ENCODE results near the gene IFTAP. TPM values are rescaled to one million over a fixed set of nuclear protein-coding genes. Genes with fewer than 3 reads are reported as not detected.
A peak's percentile ranks its signal among the peaks of the same experiment; 100 is the strongest.

Gene IFTAP
- total and polyA plus RNA-seq, 2 of the 13 experiments (the other 11 are each of a cell fraction or from before 2014, with no cell fraction given) = 11.3 to 29.4 TPM

DNA sequence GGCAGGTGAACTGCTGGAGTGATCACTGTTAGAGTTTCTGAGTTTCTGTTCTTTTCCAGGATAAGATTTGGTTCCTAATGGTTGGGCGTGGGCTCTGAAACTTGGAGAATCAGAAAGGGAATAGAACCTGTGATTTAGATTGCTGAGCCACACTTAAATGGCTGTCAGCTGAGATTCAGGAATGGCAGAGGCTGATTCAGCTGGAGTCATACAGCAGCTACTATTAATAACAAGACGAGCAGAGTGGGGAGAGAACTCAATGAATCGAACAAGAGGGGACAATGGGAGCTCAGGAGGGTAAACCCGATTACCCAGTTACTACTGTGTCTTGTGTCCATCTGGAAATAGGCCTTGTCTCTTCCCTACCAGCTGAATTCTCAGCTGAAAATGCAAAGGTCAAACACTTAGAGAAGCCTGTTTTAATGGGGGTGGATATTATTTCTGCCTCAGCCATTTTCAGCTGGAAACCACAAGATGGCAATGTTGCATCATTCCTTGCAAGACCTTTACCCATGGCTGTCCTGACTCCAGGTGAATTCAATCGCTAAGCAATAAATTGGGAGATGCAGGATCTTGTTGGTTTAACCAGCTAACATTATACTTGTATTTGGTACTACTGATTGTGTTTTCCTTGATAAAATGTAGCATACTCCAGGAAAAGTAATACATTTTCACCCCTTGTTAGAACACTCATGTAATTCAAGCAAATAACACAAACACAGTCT is 108.2 kb downstream of the IFTAP start (continued):
- TF ChIP-seq, protein P1, sequence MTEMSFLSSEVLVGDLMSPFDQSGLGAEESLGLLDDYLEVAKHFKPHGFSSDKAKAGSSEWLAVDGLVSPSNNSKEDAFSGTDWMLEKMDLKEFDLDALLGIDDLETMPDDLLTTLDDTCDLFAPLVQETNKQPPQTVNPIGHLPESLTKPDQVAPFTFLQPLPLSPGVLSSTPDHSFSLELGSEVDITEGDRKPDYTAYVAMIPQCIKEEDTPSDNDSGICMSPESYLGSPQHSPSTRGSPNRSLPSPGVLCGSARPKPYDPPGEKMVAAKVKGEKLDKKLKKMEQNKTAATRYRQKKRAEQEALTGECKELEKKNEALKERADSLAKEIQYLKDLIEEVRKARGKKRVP (CRISPR knock-in tag; IDR thresholded peaks at IDR 0.05) = peak; percentile 26 to 85; a peak in 2 of 4 replicates
- TF ChIP-seq XRCC5 (optimal IDR thresholded peaks at IDR 0.05; ENCODE audit: low read length) (peak; percentile 24), CEBPG (CRISPR knock-in tag; IDR thresholded peaks at IDR 0.05) (peak; percentile 64), ZNF367 (CRISPR knock-in tag; IDR thresholded peaks at IDR 0.05; ENCODE audit: borderline replicate concordance) (no peak), CEBPB (IDR thresholded peaks at IDR 0.05; ENCODE audit: borderline replicate concordance, low read depth, low read length) (peak; percentile 85)

DNA sequence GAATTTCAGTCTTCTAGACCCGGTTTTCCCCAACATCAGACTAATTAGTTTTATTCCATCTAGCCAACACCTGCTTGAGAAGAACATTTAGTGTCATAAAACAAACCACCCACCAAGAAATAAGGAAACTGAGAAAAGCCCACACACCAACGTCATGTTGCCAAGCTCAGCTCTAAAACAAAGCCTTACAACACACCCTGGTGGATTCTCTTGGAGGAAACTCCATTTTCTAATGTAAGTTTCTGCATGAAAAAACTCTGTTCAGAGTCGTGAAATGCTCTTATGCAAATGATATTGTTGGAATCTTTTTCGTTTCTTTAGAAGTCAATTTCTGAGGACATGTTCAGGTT is 108.7 kb downstream of the IFTAP start:
- no peaks in the 10 kb centered on the region for H3K4me1 ChIP-seq (ENCODE audit: insufficient read depth, low read length)
- in situ Hi-C loops (cut with HindIII; ENCODE audit: extremely low pct_ligation_motif_present, low pct_unique_long_range_greater_than_20kb) (loop anchor here (5.0 kb wide), 1 partner anchor 44 kb away; no protein-coding TSS in a partner anchor), intact Hi-C loops (cut with micrococcal nuclease; ENCODE audit: unreplicated experiment) (no loop called here)
- no peaks in the 10 kb centered on the region for H3K79me2 ChIP-seq (ENCODE audit: insufficient read depth, low read length)
- ATAC-seq (peak; percentile 28; the same call in 1 of the 3 replicates), FAIRE-seq (no peak), DNase-seq (ENCODE audit: low spot score) (no peak)
- no peaks in the 10 kb centered on the region for H4K20me1 ChIP-seq (ENCODE audit: insufficient read depth, low read length)
- BruUV-seq (replicated peaks) = no TSS peak
- CTCF ChIA-PET (ENCODE audit: low intra/inter-chr PET ratio, low total read pairs) = interaction anchor here (4.4 kb wide), 1 partner anchor 43 kb away, joined by 106 read pairs; no protein-coding TSS in a partner anchor
- TF ChIP-seq, protein P2, sequence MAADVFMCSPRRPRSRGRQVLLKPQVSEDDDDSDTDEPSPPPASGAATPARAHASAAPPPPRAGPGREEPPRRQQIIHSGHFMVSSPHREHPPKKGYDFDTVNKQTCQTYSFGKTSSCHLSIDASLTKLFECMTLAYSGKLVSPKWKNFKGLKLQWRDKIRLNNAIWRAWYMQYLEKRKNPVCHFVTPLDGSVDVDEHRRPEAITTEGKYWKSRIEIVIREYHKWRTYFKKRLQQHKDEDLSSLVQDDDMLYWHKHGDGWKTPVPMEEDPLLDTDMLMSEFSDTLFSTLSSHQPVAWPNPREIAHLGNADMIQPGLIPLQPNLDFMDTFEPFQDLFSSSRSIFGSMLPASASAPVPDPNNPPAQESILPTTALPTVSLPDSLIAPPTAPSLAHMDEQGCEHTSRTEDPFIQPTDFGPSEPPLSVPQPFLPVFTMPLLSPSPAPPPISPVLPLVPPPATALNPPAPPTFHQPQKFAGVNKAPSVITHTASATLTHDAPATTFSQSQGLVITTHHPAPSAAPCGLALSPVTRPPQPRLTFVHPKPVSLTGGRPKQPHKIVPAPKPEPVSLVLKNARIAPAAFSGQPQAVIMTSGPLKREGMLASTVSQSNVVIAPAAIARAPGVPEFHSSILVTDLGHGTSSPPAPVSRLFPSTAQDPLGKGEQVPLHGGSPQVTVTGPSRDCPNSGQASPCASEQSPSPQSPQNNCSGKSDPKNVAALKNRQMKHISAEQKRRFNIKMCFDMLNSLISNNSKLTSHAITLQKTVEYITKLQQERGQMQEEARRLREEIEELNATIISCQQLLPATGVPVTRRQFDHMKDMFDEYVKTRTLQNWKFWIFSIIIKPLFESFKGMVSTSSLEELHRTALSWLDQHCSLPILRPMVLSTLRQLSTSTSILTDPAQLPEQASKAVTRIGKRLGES (CRISPR knock-in tag; IDR thresholded peaks at IDR 0.05; ENCODE audit: borderline replicate concordance) = no peak
- no peak for TF ChIP-seq FOSL1 (CRISPR knock-in tag; IDR thresholded peaks at IDR 0.05; ENCODE audit: borderline replicate concordance)
- H3K36me3 ChIP-seq (replicated peaks in 1 of 2; ENCODE audit: control insufficient read depth in 1 of 2, insufficient read depth in 2 of 2, low read length in 2 of 2) = no peaks in the 10 kb centered on the region
- no peak overlapping the region for H3K27ac ChIP-seq (ENCODE audit: extremely low read length, insufficient read depth, low read length)
- no peaks in the 10 kb centered on the region for H3K9me3 ChIP-seq (ENCODE audit: low read length)
- H3K9ac ChIP-seq (ENCODE audit: insufficient read depth, low read depth, low read length) = no peak overlapping the region
- no peak overlapping the region for H3K4me2 ChIP-seq (ENCODE audit: low read depth, low read length)
- WGBS (ENCODE audit: low lambda C conversion rate) = 9% methylated on average over 4 of the region's 4 CpGs
- POLR2A ChIA-PET = no interaction called here
- H2AFZ ChIP-seq (ENCODE audit: low read length) = no peak overlapping the region
- no peaks in the 10 kb centered on the region; a peak in 1 of 5 replicates for H3K27me3 ChIP-seq (ENCODE audit: control insufficient read depth in 1 of 2, insufficient read depth in 2 of 2, low read length in 2 of 2)
- H3K4me3 ChIP-seq (replicated peaks in 1 of 3; ENCODE audit: insufficient read depth in 1 of 3, low read depth in 2 of 3, low read length in 3 of 3) = no peak overlapping the region

Other genes with a start within 250 kb of the IFTAP start
- 5.9 and 6.5 TPM in 2 replicates for gene TRAF6, start 84.2 kb upstream of the IFTAP start, total RNA-seq (2016; rRNA removed; fragmentation: Illumina TruSeq; extraction: Trizol)
- 3.3 and 3.8 TPM in 2 replicates for gene TRAF6, start 84.2 kb upstream of the IFTAP start, polyA plus RNA-seq (2011; rRNA removed)
- gene RAG1, start 26.5 kb upstream of the IFTAP start, total RNA-seq (2016; rRNA removed; fragmentation: Illumina TruSeq; extraction: Trizol) = 0.14 and 0.15 TPM in 2 replicates
- gene RAG1, start 26.5 kb upstream of the IFTAP start, polyA plus RNA-seq (2011; rRNA removed) = 0.01 and 0.11 TPM in 2 replicates
- gene RAG2, start 3.7 kb downstream of the IFTAP start, total RNA-seq (2016; rRNA removed; fragmentation: Illumina TruSeq; extraction: Trizol) = not detected in 2 replicates
- gene RAG2, start 3.7 kb downstream of the IFTAP start, polyA plus RNA-seq (2011; rRNA removed) = not detected in 2 replicates

Measured in HepG2 (cell line).